Measurements from ENCODE around the gene SLC44A1. TPM values are rescaled to one million over a fixed set of nuclear protein-coding genes. Genes with fewer than 3 reads are reported as not detected.

The SLC44A1 gene
- total and polyA plus RNA-seq, 2 of the 13 experiments (the other 11 are each of a cell fraction or from before 2014, with no cell fraction given) = 21.4 to 40.8 TPM

- peaks cover 81% of the 10 kb centered on the region for H3K4me1 ChIP-seq (ENCODE audit: insufficient read depth, low read length)
- CTCF ChIA-PET (ENCODE audit: low intra/inter-chr PET ratio, low total read pairs) = no interaction called here
- no peaks in the 10 kb centered on the region for H4K20me1 ChIP-seq (ENCODE audit: insufficient read depth, low read length)
- TF ChIP-seq RELA (CRISPR knock-in tag; IDR thresholded peaks at IDR 0.05) = no peak
- no peak for TF ChIP-seq SMYD3 (CRISPR knock-in tag; IDR thresholded peaks at IDR 0.05)
- TF ChIP-seq, protein P1, sequence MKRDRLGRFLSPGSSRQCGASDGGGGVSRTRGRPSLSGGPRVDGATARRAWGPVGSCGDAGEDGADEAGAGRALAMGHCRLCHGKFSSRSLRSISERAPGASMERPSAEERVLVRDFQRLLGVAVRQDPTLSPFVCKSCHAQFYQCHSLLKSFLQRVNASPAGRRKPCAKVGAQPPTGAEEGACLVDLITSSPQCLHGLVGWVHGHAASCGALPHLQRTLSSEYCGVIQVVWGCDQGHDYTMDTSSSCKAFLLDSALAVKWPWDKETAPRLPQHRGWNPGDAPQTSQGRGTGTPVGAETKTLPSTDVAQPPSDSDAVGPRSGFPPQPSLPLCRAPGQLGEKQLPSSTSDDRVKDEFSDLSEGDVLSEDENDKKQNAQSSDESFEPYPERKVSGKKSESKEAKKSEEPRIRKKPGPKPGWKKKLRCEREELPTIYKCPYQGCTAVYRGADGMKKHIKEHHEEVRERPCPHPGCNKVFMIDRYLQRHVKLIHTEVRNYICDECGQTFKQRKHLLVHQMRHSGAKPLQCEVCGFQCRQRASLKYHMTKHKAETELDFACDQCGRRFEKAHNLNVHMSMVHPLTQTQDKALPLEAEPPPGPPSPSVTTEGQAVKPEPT (CRISPR knock-in tag; IDR thresholded peaks at IDR 0.05; ENCODE audit: low read depth) = no peak
- TF ChIP-seq E2F5 (CRISPR knock-in tag; conservative IDR thresholded peaks at IDR 0.05) = no peak
- TF ChIP-seq ZC3H4 (CRISPR knock-in tag; IDR thresholded peaks at IDR 0.05; ENCODE audit: borderline replicate concordance) = no peak
- TF ChIP-seq HDAC6 (IDR thresholded peaks at IDR 0.05; ENCODE audit: low read depth, low read length) = no peak
- no peak for TF ChIP-seq ZFY (CRISPR knock-in tag; IDR thresholded peaks at IDR 0.05)
- TF ChIP-seq ZNF10 (CRISPR knock-in tag; IDR thresholded peaks at IDR 0.05; ENCODE audit: borderline replicate concordance, low read depth) = no peak
- TF ChIP-seq, protein P2, sequence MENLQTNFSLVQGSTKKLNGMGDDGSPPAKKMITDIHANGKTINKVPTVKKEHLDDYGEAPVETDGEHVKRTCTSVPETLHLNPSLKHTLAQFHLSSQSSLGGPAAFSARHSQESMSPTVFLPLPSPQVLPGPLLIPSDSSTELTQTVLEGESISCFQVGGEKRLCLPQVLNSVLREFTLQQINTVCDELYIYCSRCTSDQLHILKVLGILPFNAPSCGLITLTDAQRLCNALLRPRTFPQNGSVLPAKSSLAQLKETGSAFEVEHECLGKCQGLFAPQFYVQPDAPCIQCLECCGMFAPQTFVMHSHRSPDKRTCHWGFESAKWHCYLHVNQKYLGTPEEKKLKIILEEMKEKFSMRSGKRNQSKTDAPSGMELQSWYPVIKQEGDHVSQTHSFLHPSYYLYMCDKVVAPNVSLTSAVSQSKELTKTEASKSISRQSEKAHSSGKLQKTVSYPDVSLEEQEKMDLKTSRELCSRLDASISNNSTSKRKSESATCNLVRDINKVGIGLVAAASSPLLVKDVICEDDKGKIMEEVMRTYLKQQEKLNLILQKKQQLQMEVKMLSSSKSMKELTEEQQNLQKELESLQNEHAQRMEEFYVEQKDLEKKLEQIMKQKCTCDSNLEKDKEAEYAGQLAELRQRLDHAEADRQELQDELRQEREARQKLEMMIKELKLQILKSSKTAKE (CRISPR knock-in tag; IDR thresholded peaks at IDR 0.05; ENCODE audit: borderline replicate concordance) = no peak
- no peak for TF ChIP-seq TAF1 (CRISPR knock-in tag; IDR thresholded peaks at IDR 0.05)
- TF ChIP-seq ZNF337 (CRISPR knock-in tag; IDR thresholded peaks at IDR 0.05; ENCODE audit: borderline replicate concordance, low read depth) = no peak
- TF ChIP-seq ZNF572 (CRISPR knock-in tag; IDR thresholded peaks at IDR 0.05) = no peak
- TF ChIP-seq, protein P3, sequence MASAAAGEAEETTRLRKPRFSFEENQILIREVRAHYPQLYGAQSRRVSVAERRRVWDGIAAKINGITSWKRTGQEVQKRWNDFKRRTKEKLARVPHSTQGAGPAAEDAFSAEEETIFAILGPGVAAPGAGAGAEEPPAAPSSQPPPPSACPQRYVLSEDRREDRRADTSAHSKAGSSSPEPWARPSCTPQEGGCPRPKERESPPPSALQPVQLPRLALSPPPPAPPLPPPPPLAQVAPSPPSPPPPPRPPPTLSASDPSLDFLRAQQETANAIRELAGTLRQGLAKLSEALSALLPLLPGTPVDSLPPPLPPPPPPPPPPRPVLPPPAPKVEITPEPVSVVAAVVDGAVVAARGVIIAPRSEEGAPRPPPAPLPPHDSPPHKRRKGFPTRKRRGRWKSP (CRISPR knock-in tag; IDR thresholded peaks at IDR 0.05) = no peak
- H3K27me3 ChIP-seq (ENCODE audit: control insufficient read depth in 1 of 2, insufficient read depth in 2 of 2, low read length in 2 of 2) = no peaks in the 10 kb centered on the region
- in situ Hi-C loops (cut with HindIII; ENCODE audit: extremely low pct_ligation_motif_present, low pct_unique_long_range_greater_than_20kb) (no loop called here), intact Hi-C loops (cut with micrococcal nuclease; ENCODE audit: unreplicated experiment) (no loop called here)
- DNase-seq (ENCODE audit: low spot score) = no peak
- H3K9me3 ChIP-seq (ENCODE audit: low read length) = no peaks in the 10 kb centered on the region
- no peak overlapping the region for H2AFZ ChIP-seq (ENCODE audit: low read length)
- peaks cover 48% of the 10 kb centered on the region for H3K79me2 ChIP-seq (ENCODE audit: insufficient read depth, low read length)
- no peak overlapping the region for H3K4me3 ChIP-seq (replicated peaks in 1 of 3; ENCODE audit: insufficient read depth in 1 of 3, low read depth in 2 of 3, low read length in 3 of 3)
- no TSS peak for BruUV-seq (replicated peaks)
- FAIRE-seq = no peak
- H3K36me3 ChIP-seq (replicated peaks in 1 of 2; ENCODE audit: control insufficient read depth in 1 of 2, insufficient read depth in 2 of 2, low read length in 2 of 2) = peaks cover 8 to 10% of the 10 kb centered on the region in 2 experiments; a peak in 3 of 5 replicates
- 96% methylated on average over 2 of the region's 2 CpGs for WGBS (ENCODE audit: low lambda C conversion rate)
- ATAC-seq = no peak
- POLR2A ChIA-PET = no interaction called here
- H3K9ac ChIP-seq (ENCODE audit: insufficient read depth, low read depth, low read length) = no peak overlapping the region
- H3K4me2 ChIP-seq (ENCODE audit: low read depth, low read length) = no peak overlapping the region
- no peak overlapping the region for H3K27ac ChIP-seq (ENCODE audit: extremely low read length, insufficient read depth, low read length)
Observed at GRCh38 chr9:105295201-105295550, 50.7 kb downstream of the SLC44A1 start.
